Stimulated activated CD8-positive, alpha-beta memory T cell treated with anti-CD3 and anti-CD28 coated beads, Interleukin-7, amount 100 ng/mL, for 48 hours (primary cell): ENCODE results near the gene TSPAN9.

Experiments used
- DNase-seq, 2 donors: peaks; one replicate each; pipeline ENCODE4 v3.0.0-alpha.2; 2020; ENCODE audit warnings: low read depth in 1 of 2; ENCODE audit errors: extremely low read depth in 1 of 2

Gene TSPAN9

GRCh38 chr12:3076730-3077571 lies at the start of gene TSPAN9:
Gene TSPAN9 (plus strand): TSS chr12:3077379. CDS start chr12:3201194, 123,815 bp downstream.
- peak in 1 of 2 donors; percentile 26 for DNase-seq

- DNase-seq, result no peak
Observed at GRCh38 chr12:3028108-3028507, 49.1 kb upstream of the TSPAN9 start.

GRCh38 chr12:3030821-3031429 lies 46.3 kb upstream of the TSPAN9 start:
- DNase-seq, result no peak

- no peak for DNase-seq
Observed at GRCh38 chr12:3032161-3032560, 45.0 kb upstream of the TSPAN9 start.

- no peak for DNase-seq
Observed at GRCh38 chr12:3032770-3033538, 44.2 kb upstream of the TSPAN9 start.

GRCh38 chr12:3033539-3033867 lies 43.7 kb upstream of the TSPAN9 start:
- no peak for DNase-seq

GRCh38 chr12:3034067-3034750 lies 43.0 kb upstream of the TSPAN9 start:
- peak; percentile 15 to 29 for DNase-seq

GRCh38 chr12:3035171-3035570 lies 42.0 kb upstream of the TSPAN9 start:
- DNase-seq, result no peak

GRCh38 chr12:3035815-3036702 lies 41.1 kb upstream of the TSPAN9 start:
- no peak for DNase-seq

GRCh38 chr12:3036901-3037600 lies 40.1 kb upstream of the TSPAN9 start:
- DNase-seq, result no peak

GRCh38 chr12:3038166-3038565 lies 39.0 kb upstream of the TSPAN9 start:
- DNase-seq, result no peak

- no peak for DNase-seq
Observed at GRCh38 chr12:3038926-3039510, 38.2 kb upstream of the TSPAN9 start.

- DNase-seq, result no peak
Observed at GRCh38 chr12:3040026-3040656, 37.0 kb upstream of the TSPAN9 start.

- DNase-seq, result no peak
Observed at GRCh38 chr12:3040663-3041544, 36.3 kb upstream of the TSPAN9 start.

- peak; percentile 23 to 29 for DNase-seq
Observed at GRCh38 chr12:3041558-3042164, 35.5 kb upstream of the TSPAN9 start.

- no peak for DNase-seq
Observed at GRCh38 chr12:3042394-3042793, 34.8 kb upstream of the TSPAN9 start.

GRCh38 chr12:3042826-3043225 lies 34.4 kb upstream of the TSPAN9 start:
- no peak for DNase-seq
